A172 (cell line): Measurements from ENCODE around the gene PPM1H. TPM values are rescaled to one million over a fixed set of nuclear protein-coding genes. Genes with fewer than 3 reads are reported as not detected.
A peak's percentile ranks its signal among the peaks of the same experiment; 100 is the strongest.
"Not testable (repeated sequence)": the region's sequence is repeated elsewhere in the genome, so short reads cannot be mapped to it uniquely, and the experiment has no call there.

ENCODE experiments used
- DNase-seq: peaks from one replicate; pipeline ENCODE4 v3.0.0-alpha.2; 2015; ENCODE audit warnings: low spot score
- total RNA-seq: library from RNA; depleted of rRNA; stranded (reverse); fragments of >200 nt; shearing (Covaris generic); gene quantifications from 2 replicates; pipeline ENCODE4 v1.2.3, GENCODE V29; 2014

PPM1H gene
- total RNA-seq, 1 experiment from 2014 or later, result 9.2 TPM

DNA sequence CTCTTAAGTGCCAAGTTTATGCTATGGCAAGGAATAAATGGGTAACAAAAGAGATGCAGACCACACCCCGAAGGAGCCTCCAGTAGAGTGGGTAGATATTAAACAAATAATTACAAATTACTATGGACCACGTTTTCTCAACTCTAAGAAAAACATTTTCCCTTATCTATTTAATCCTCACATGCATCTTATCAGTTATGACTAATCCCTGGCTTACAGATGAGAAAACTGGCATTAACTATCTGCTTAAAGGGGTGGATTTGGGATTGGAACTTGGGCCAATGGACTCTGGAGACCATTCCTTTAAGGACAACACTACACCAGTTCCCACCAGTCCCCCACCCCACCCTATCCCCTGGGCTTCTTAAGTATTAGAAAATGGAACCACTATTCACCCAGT is 26.3 kb downstream of the PPM1H start:
- DNase-seq, result peak; percentile 13

GRCh38 chr12:62907561-62907960 is 27.4 kb downstream of the PPM1H start:
- no peak for DNase-seq

GRCh38 chr12:62907078-62907477 is 27.9 kb downstream of the PPM1H start:
- DNase-seq, result no peak

GRCh38 chr12:62903151-62903550 is 31.8 kb downstream of the PPM1H start:
- DNase-seq, result no peak

DNA sequence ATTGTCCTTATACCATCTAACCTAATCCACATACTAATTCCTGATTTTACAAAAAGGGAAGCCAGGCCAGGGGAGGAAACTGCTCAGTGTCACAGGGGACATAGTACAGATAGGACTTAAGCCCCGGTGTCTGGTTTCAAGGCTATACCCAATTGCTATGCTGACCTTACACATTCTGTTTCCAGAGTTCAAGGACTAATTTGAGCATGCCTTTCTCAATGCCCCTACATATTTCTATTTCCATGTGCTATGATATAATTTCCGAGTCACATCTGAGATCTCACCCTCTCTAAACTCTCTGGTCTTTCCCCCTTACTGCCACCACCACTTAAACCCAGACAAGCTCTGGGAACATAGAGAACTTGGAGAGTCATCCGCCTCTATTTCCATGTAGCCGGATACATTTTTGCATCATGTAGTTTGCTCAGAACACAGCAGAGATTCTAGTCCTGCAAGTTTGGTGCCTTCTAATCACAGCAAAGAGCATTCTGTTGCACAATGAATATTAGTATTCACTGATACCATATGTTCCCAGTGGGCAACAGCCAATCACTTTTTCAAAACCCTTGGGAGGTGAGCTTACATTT is 34.2 kb downstream of the PPM1H start:
- no peak for DNase-seq

DNA sequence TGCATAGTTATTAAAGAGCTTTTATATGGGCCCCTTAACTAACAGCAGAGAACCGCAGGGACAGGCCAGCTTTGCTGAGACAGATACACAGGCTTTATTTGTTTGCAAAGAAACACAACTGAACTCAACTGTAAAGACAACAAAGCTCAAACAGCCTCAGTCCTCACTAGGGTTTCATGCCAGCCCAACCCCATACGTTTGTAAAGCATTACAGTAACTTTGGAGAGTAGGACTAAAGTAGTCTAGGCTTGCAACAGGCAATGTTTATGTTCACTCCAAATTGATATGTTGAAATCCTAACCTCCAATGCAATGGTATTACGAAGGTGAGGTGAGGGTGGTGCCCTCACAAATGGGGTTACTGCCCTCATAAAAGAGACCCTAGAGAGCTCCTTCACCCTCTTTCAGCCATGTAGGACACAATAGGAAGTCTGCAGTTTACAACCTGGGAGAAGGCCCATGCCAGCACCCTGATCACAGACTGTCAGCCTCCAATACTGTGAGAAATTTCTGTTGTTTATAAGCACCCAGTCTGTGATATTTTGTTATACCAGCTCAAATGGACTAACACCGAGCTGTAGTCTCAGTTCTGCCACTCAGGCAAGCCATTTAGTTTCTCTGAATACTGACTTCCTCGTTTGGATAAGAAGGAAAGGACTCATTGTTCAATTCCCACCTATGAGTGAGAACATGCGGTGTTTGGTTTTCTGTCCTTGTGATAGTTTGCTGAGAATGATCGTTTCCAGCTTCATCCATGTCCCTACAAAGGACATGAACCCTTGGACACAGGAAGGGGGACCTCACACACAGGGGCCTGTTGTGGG is 35.2 kb downstream of the PPM1H start:
- DNase-seq, result no peak

GRCh38 chr12:62898526-62898925 is 36.4 kb downstream of the PPM1H start:
- no peak for DNase-seq

- no peak for DNase-seq
Measured at GRCh38 chr12:62895351-62895877, 39.5 kb downstream of the PPM1H start.

GRCh38 chr12:62893276-62893675 is 41.7 kb downstream of the PPM1H start:
- DNase-seq, result no peak

GRCh38 chr12:62891805-62892549 is 43.0 kb downstream of the PPM1H start:
- DNase-seq, result no peak

- no peak for DNase-seq
Measured at GRCh38 chr12:62888454-62889110, 46.4 kb downstream of the PPM1H start.

DNA sequence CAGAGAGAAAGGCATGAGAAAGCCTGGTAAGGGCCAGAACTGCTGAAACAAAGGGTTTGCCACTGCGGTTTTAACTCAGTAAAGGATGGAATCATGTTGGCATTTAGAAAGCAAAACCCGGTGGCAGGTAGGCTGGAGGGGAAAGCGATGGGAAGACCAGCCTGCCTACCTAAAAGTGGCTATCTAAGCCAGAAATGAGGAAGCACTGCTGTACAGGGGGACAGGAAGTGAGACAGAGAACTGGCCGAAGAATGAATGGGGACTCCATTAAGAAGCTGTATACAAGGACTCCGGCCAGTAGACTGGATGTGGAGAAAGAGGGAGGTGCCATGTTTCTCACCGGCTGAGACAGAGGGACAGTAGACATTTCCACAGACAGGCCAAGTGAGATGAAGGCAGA is 48.2 kb downstream of the PPM1H start:
- DNase-seq, result no peak

DNA sequence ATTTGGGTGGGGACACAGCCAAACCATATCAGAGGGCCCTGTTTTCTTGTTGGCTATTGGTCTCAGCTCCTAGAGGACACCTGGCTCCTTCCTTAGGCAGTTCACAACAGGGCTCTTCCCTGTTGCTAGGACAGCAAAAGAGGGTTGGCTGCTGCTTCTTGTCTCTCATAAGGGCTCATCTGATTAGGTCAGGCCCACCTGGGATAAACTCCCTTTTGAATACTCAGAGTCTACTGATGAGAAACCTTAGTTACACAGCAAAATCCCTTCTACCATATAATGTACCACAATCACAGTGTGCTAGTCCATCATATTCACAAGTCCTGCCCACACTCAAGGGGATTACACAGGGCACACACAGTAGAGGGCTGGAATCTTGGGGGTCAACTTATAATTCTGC is 49.7 kb downstream of the PPM1H start:
- DNase-seq, result no peak

DNA sequence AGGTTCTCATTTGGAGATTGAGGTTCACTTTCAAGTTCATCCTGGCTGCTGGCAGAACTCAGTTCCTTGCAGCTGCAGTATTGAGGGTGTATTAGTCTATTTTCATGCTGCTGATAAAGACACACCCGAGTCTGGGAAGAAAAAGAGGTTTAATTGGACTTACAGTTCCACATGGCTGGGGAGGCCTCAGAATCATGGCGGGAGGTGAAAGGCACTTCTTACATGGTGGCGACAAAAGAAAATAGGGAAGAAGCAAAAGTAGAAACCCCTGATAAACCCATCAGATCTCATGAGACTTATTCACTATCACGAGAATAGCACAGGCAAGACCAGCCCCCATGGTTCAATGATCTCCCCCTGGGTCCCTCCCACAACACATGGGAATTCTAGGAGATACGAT is 50.1 kb downstream of the PPM1H start:
- DNase-seq, result not testable (repeated sequence)

GRCh38 chr12:62882696-62883095 is 52.3 kb downstream of the PPM1H start:
- no peak for DNase-seq

DNA sequence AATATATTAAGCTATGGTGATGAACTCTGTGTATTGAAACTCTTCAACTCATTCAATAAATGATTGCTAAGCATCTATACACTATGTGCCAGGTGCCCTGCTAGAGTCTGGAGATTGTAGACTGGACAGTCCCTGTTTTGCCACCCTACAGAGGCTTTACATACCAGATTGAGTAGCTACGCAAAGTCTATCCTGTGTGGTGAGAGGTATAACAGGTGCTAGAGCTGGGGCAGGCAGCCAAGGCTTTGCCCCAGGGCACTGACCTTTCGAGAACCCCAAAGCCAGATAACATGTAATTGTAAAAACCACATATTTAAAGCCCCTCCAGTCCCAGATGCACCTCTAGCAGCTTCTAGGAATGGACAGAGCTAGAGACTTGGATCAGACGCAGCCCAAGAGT is 52.8 kb downstream of the PPM1H start:
- no peak for DNase-seq

DNA sequence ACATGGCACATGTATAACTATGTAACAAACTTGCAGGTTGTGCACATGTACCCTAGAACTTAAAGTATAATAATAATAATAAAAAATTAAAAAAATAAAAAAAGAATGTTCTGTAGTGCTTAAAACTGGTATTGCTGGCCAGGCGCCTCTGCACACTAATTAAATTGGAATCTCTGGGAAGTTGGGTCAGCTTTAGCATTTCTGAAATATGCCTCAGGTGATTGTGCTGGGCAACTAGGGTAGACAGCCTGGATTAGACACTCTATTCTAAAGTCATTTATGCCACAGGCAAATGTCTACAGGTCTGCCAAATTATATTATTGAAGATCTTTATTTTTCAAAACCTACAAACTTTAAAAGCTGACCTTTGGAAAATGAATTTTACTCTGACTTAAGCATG is 55.3 kb downstream of the PPM1H start:
- no peak for DNase-seq

DNA sequence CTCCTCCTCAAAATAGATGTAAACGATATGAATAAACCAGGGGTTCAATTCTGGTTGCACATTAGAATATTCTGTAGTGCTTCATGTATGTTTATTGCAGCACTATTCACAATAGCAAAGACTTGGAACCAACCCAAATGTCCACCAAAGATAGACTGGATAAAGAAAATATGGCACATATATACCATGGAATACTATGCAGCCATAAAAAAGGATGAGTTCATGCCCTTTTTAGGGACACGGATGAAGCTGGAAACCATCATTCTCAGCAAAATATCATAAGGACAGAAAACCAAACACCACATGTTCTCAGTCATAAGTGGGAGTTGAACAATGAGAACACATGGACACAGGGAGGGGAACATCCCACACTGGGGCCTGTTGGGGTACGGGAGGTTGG is 55.7 kb downstream of the PPM1H start:
- DNase-seq, result not testable (repeated sequence)

DNA sequence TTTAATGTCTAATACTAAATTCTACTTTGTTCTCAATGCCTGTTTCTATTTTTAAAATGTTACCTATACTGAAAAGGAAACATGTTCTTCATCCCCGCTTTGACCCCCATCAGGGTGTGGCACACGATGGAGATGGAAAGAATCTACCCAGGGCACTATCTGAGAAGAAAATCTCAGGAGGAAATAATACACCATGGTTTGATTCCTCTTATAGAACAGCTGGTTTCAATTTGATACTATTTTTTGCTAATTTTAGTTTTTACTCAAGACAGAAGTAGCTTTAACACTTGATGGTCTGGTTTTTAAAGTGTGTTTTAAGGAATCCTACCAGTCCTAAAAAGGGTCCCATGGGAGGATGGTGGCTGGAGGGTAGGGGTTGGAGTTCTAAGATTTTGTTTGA is 56.7 kb downstream of the PPM1H start:
- no peak for DNase-seq

DNA sequence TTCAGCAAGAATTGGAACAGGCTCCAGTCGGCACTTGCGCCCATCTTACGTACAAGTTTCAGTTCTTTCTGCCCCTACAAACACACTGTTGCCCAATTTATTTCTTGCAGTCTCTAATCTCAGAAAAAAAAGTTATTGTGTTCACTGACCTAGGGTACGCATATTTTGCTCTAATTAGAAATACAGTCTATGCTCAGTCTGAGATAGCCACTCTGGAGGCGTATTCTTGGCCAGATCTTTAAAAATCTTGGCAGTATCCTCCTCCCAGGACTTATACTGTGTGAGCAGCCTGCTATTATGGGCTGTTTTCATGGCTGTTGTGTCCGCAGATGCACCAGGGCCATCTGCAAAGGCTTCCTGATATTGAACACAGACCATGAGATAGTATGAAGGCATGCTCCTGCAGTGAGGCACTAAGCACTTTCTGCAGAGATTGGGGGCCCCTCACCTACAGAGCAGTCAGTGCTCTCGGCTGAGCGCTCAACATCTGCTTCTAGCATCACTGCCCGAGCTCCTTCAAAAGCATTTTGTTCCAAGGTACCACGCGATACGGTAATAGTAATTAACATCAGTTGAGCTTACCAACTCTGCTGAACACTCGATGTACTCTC is 57.9 kb downstream of the PPM1H start:
- no peak for DNase-seq

- DNase-seq, result no peak
Measured at GRCh38 chr12:62873826-62874448, 61.0 kb downstream of the PPM1H start.
